ENCODE measurements around the gene MBNL1.

GRCh38 chr3:152304160-152304559, 35.4 kb downstream of the MBNL1 start:
- TF ChIP-seq CTCF (IDR thresholded peaks at IDR 0.05): no peak
- TF ChIP-seq EZH2 (IDR thresholded peaks at IDR 0.05): no peak
- TF ChIP-seq EZH2phosphoT487 (IDR thresholded peaks at IDR 0.05): no peak

Measured in neural progenitor cell (in vitro differentiated cells).